Measurements from ENCODE around the gene CCL16. TPM values are rescaled to one million over a fixed set of nuclear protein-coding genes. Genes with fewer than 3 reads are reported as not detected.
"Not testable (repeated sequence)": the region's sequence is repeated elsewhere in the genome, so short reads cannot be mapped to it uniquely, and the experiment has no call there.

The CCL16 gene
- total RNA-seq, 6 donors from 2014 or later = 0.20 to 0.61 TPM; not detected in 4

DNA sequence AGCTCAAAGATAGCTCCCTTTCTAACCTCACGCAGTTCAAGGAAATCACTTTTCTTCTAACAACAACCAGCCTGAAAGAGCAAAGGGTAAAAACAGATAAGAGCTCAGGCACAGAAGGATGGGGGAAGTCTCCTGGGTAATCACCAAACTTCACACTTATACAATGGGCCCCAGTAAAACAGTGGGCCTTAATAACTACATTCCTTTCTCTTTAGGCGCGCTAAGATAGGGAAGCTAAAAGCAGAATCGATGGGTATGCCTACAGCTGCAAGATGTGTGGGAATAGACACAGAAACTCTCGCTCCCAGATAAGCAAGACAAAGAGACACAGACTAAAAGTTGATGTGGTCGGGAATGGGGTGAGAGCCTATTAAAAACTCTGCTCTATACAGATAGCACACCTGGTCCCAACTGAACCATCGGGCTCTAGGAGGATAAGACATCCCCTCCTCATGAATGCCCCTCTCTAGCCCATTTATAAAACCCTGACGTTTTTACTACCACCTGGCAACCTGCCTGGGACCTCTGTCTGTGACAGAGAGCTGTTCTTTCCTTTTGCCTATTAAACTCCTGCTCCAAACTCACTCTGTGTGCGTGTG is 38.6 kb downstream of the CCL16 start:
- no peaks in the 10 kb centered on the region for H3K36me3 ChIP-seq
- DNase-seq (no peak), ATAC-seq (ENCODE audit: low FRiP score in 2 of 2) (no peak)
- no peak overlapping the region for H3K4me3 ChIP-seq
- H3K27ac ChIP-seq = no peak overlapping the region
- H3K27me3 ChIP-seq = no peaks in the 10 kb centered on the region
- no peaks in the 10 kb centered on the region for H3K9me3 ChIP-seq
- TF ChIP-seq EP300 (IDR thresholded peaks at IDR 0.05) (no peak), POLR2A (IDR thresholded peaks at IDR 0.05) (no peak), POLR2AphosphoS5 (IDR thresholded peaks at IDR 0.05) (no peak)
- TF ChIP-seq, protein P1, sequence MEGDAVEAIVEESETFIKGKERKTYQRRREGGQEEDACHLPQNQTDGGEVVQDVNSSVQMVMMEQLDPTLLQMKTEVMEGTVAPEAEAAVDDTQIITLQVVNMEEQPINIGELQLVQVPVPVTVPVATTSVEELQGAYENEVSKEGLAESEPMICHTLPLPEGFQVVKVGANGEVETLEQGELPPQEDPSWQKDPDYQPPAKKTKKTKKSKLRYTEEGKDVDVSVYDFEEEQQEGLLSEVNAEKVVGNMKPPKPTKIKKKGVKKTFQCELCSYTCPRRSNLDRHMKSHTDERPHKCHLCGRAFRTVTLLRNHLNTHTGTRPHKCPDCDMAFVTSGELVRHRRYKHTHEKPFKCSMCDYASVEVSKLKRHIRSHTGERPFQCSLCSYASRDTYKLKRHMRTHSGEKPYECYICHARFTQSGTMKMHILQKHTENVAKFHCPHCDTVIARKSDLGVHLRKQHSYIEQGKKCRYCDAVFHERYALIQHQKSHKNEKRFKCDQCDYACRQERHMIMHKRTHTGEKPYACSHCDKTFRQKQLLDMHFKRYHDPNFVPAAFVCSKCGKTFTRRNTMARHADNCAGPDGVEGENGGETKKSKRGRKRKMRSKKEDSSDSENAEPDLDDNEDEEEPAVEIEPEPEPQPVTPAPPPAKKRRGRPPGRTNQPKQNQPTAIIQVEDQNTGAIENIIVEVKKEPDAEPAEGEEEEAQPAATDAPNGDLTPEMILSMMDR (IDR thresholded peaks at IDR 0.05) = no peak
- H3K4me1 ChIP-seq = peaks cover 0 to 5% (median 2%) of the 10 kb centered on the region in 4 donors
- 66 to 72% methylated on average over 9 of the region's 9 CpGs for WGBS, 2 donors

- ATAC-seq (ENCODE audit: low FRiP score in 2 of 2) = not testable (repeated sequence)
Measured at GRCh38 chr17:35938492-35938891, 42.8 kb downstream of the CCL16 start.

GRCh38 chr17:35936063-35936462 is 45.2 kb downstream of the CCL16 start:
- TF ChIP-seq POLR2A (IDR thresholded peaks at IDR 0.05) (no peak), POLR2AphosphoS5 (IDR thresholded peaks at IDR 0.05) (no peak), EP300 (IDR thresholded peaks at IDR 0.05) (no peak)
- TF ChIP-seq, protein P1 (IDR thresholded peaks at IDR 0.05) = no peak
- Histone ChIP-seq H3K9me3 (no peaks in the 10 kb centered on the region), H3K36me3 (no peaks in the 10 kb centered on the region), H3K27ac (no peak overlapping the region), H3K4me1 (peaks cover 0 to under 1% (median 0%) of the 10 kb centered on the region in 4 donors), H3K27me3 (no peaks in the 10 kb centered on the region), H3K4me3 (no peak overlapping the region)
- DNase-seq (no peak), ATAC-seq (ENCODE audit: low FRiP score in 2 of 2) (no peak)
- WGBS, 2 donors = 96 to 100% methylated on average over 5 of the region's 5 CpGs

More at GRCh38 chr17:35938492-35938891, 42.8 kb downstream of the CCL16 start:
- H3K4me3 ChIP-seq, H3K9me3 ChIP-seq, H3K27me3 ChIP-seq, H3K36me3 ChIP-seq, DNase-seq, H3K27ac ChIP-seq, H3K4me1 ChIP-seq: not testable (repeated sequence)
- 97 to 100% methylated on average over 3 of the region's 3 CpGs for WGBS, 2 donors

- Histone ChIP-seq H3K9me3 (no peaks in the 10 kb centered on the region), H3K4me3 (no peak overlapping the region), H3K27me3 (no peaks in the 10 kb centered on the region), H3K36me3 (no peaks in the 10 kb centered on the region), H3K27ac (no peak overlapping the region), H3K4me1 (peaks cover 11 to 13% (median 12%) of the 10 kb centered on the region in 4 donors)
- DNase-seq = no peak
- ATAC-seq (ENCODE audit: low FRiP score in 2 of 2) = no peak
- TF ChIP-seq EP300 (IDR thresholded peaks at IDR 0.05) (no peak), POLR2AphosphoS5 (IDR thresholded peaks at IDR 0.05) (no peak)
- TF ChIP-seq, protein P1 (IDR thresholded peaks at IDR 0.05) = no peak
- WGBS, 2 donors = 82 to 87% methylated on average over 10 of the region's 10 CpGs
Measured at GRCh38 chr17:35934760-35935159, 46.5 kb downstream of the CCL16 start.

- TF ChIP-seq, protein P1 (IDR thresholded peaks at IDR 0.05) = no peak
- TF ChIP-seq POLR2AphosphoS5 (IDR thresholded peaks at IDR 0.05) = no peak
- TF ChIP-seq EP300 (IDR thresholded peaks at IDR 0.05) = no peak
- no peak for TF ChIP-seq POLR2A (IDR thresholded peaks at IDR 0.05)
- H3K27me3 ChIP-seq = no peaks in the 10 kb centered on the region
- no peaks in the 10 kb centered on the region for H3K9me3 ChIP-seq
- DNase-seq (no peak), ATAC-seq (ENCODE audit: low FRiP score in 2 of 2) (no peak)
- H3K4me1 ChIP-seq = peaks cover 11 to 15% (median 13%) of the 10 kb centered on the region in 4 donors
- no peak overlapping the region for H3K4me3 ChIP-seq
- H3K27ac ChIP-seq = no peak overlapping the region
- no peaks in the 10 kb centered on the region for H3K36me3 ChIP-seq
Measured at GRCh38 chr17:35932586-35932985, 48.7 kb downstream of the CCL16 start.

All from upper lobe of left lung (tissue), 6 donors.